DND-41 (cell line): ENCODE results near the gene FBXO3.

Experiments
- CTCF ChIP-seq: IDR thresholded peaks from 2 replicates; pipeline ENCODE4 v1.5.1; 2012; ENCODE audit warnings: borderline replicate concordance, low read length, moderate library complexity, mild to moderate bottlenecking; ENCODE audit not compliant: poor library complexity, severe bottlenecking; ENCODE audit errors: extremely low read depth
- EZH2 ChIP-seq: IDR thresholded peaks from 3 replicates; pipeline ENCODE4 v1.6.1; 2012; ENCODE audit warnings: borderline replicate concordance, low read depth, mild to moderate bottlenecking, moderate library complexity, low read length, inconsistent platforms; ENCODE audit not compliant: severe bottlenecking

GRCh38 chr11:33696931-33697638 lies 77.2 kb downstream of the FBXO3 start:
- no peak for TF ChIP-seq CTCF
- TF ChIP-seq EZH2, result no peak
